HG02623 (cell line): Measurements from ENCODE around the gene ANKRD61.
"Not testable (repeated sequence)": the region's sequence is repeated elsewhere in the genome, so short reads cannot be mapped to it uniquely, and the experiment has no call there.

Source experiments
- ATAC-seq: cut with Tn5 transposase; IDR thresholded peaks from one replicate; pipeline ENCODE4 v1.9.1; 2021; ENCODE audit warnings: moderate library complexity; ENCODE audit not compliant: unreplicated experiment

ANKRD61 gene

GRCh38 chr7:6031567-6031966 is 391 bp downstream of the ANKRD61 start:
- no peak for ATAC-seq

- ATAC-seq = no peak
Observed at GRCh38 chr7:6032167-6032566, 991 bp downstream of the ANKRD61 start.

- no peak for ATAC-seq
Observed at GRCh38 chr7:6032641-6033040, 1.5 kb downstream of the ANKRD61 start.

- no peak for ATAC-seq
Observed at GRCh38 chr7:6035165-6035564, 4.0 kb downstream of the ANKRD61 start.

- ATAC-seq = no peak
Observed at GRCh38 chr7:6035686-6036085, 4.5 kb downstream of the ANKRD61 start.

GRCh38 chr7:6049780-6050179 is 18.6 kb downstream of the ANKRD61 start:
- ATAC-seq = no peak

GRCh38 chr7:6051185-6051584 is 20.0 kb downstream of the ANKRD61 start:
- ATAC-seq = not testable (repeated sequence)

GRCh38 chr7:6056616-6057015 is 25.4 kb downstream of the ANKRD61 start:
- ATAC-seq = no peak

- ATAC-seq = no peak
Observed at GRCh38 chr7:6057316-6058129, 26.3 kb downstream of the ANKRD61 start.

GRCh38 chr7:6059941-6060340 is 28.8 kb downstream of the ANKRD61 start:
- not testable (repeated sequence) for ATAC-seq

GRCh38 chr7:6071406-6071805 is 40.2 kb downstream of the ANKRD61 start:
- no peak for ATAC-seq

- ATAC-seq = no peak
Observed at GRCh38 chr7:6074612-6075380, 43.6 kb downstream of the ANKRD61 start.

GRCh38 chr7:6078548-6078947 is 47.4 kb downstream of the ANKRD61 start:
- ATAC-seq = no peak

- not testable (repeated sequence) for ATAC-seq
Observed at GRCh38 chr7:6083047-6083446, 51.9 kb downstream of the ANKRD61 start.
